Mesenchymal stem cell (in vitro differentiated cells and primary cell): ENCODE measurements around the gene CACNA1C.
A peak's percentile ranks its signal among the peaks of the same experiment; 100 is the strongest.

ENCODE experiments used
- DNase-seq: peaks from one replicate; pipeline ENCODE4 v3.0.0-alpha.2; 2013
- H2AFZ ChIP-seq: one replicate; pipeline ENCODE4 v1.6.1; 2013; ENCODE audit warnings: low read depth, mild to moderate bottlenecking, control low read depth, inconsistent platforms, low read length, moderate library complexity
- H2AK5ac ChIP-seq: 2 replicates; pipeline ENCODE4 v1.6.1; 2013; ENCODE audit warnings: low read length, moderate library complexity, mild to moderate bottlenecking, inconsistent platforms; ENCODE audit not compliant: severe bottlenecking
- H2BK120ac ChIP-seq: one replicate; pipeline ENCODE4 v1.6.1; 2013; ENCODE audit warnings: low read depth, mild to moderate bottlenecking, inconsistent platforms, low read length, moderate library complexity
- H2BK12ac ChIP-seq, 2 experiments: one replicate each; pipeline ENCODE4 v1.6.1; 2013; ENCODE audit warnings: inconsistent platforms in 2 of 2, low read length in 2 of 2, mild to moderate bottlenecking in 2 of 2, moderate library complexity in 2 of 2, control low read depth in 1 of 2
- H2BK15ac ChIP-seq: one replicate; pipeline ENCODE4 v1.6.1; 2013; ENCODE audit warnings: mild to moderate bottlenecking, low read depth, inconsistent platforms; ENCODE audit not compliant: poor library complexity, severe bottlenecking
- H2BK5ac ChIP-seq: 2 replicates; pipeline ENCODE4 v1.6.1; 2013; ENCODE audit warnings: low read depth, mild to moderate bottlenecking, low read length, control low read depth, inconsistent platforms; ENCODE audit not compliant: poor library complexity, severe bottlenecking
- H3K14ac ChIP-seq, 2 experiments: one replicate each; pipeline ENCODE4 v1.6.1; 2013; ENCODE audit warnings: inconsistent platforms in 2 of 2, low read length in 2 of 2, control low read depth in 1 of 2, mild to moderate bottlenecking in 1 of 2, moderate library complexity in 1 of 2
- H3K18ac ChIP-seq, 2 experiments: one replicate each; pipeline ENCODE4 v1.6.1; 2013; ENCODE audit warnings: inconsistent platforms in 2 of 2, low read length in 2 of 2, control low read depth in 1 of 2, low read depth in 1 of 2, mild to moderate bottlenecking in 1 of 2
- H3K23ac ChIP-seq, 2 experiments: one replicate each; pipeline ENCODE4 v1.6.1; 2013; ENCODE audit warnings: inconsistent platforms in 2 of 2, low read length in 2 of 2, mild to moderate bottlenecking in 2 of 2, moderate library complexity in 2 of 2, control low read depth in 1 of 2
- H3K27ac ChIP-seq: 2 replicates; pipeline ENCODE4 v1.5.1; 2013; ENCODE audit warnings: mild to moderate bottlenecking, moderate library complexity, low read length, control low read depth, inconsistent platforms; ENCODE audit not compliant: poor library complexity, severe bottlenecking
- H3K27me3 ChIP-seq, 2 experiments: 2 replicates each; pipeline versions ENCODE4 v1.6.1 to v1.7.0; 2013; ENCODE audit warnings: low read length in 2 of 2, mild to moderate bottlenecking in 2 of 2, moderate library complexity in 2 of 2, control low read depth in 1 of 2, inconsistent platforms in 1 of 2; ENCODE audit not compliant: control insufficient read depth in 1 of 2, insufficient read depth in 1 of 2
- H3K36me3 ChIP-seq, 2 experiments: 2 replicates each; pipeline versions ENCODE4 v1.6.1 to v1.7.0; 2013; ENCODE audit warnings: low read length in 2 of 2, control low read depth in 1 of 2, inconsistent platforms in 1 of 2, low read depth in 1 of 2, mild to moderate bottlenecking in 1 of 2; ENCODE audit not compliant: insufficient read depth in 2 of 2, control insufficient read depth in 1 of 2
- H3K4ac ChIP-seq, 2 experiments: one replicate each; pipeline ENCODE4 v1.6.1; 2013; ENCODE audit warnings: inconsistent platforms in 2 of 2, low read length in 2 of 2, mild to moderate bottlenecking in 2 of 2, moderate library complexity in 2 of 2, control low read depth in 1 of 2, low read depth in 1 of 2
- H3K4me1 ChIP-seq: 2 replicates; pipeline ENCODE4 v1.6.1; 2013; ENCODE audit warnings: low read depth, low read length, control low read depth; ENCODE audit not compliant: control insufficient read depth, insufficient read depth
- H3K4me2 ChIP-seq: 2 replicates; pipeline ENCODE4 v1.6.1; 2013; ENCODE audit warnings: low read length, mild to moderate bottlenecking, inconsistent platforms; ENCODE audit not compliant: poor library complexity, severe bottlenecking
- H3K4me3 ChIP-seq, 2 experiments: 2 replicates each; pipeline versions ENCODE4 v1.5.1 to v1.7.0; 2013; ENCODE audit warnings: low read length in 2 of 2, mild to moderate bottlenecking in 2 of 2, control low read depth in 1 of 2, low read depth in 1 of 2; ENCODE audit not compliant: insufficient read depth in 1 of 2
- H3K79me1 ChIP-seq: replicated peaks from 2 replicates; pipeline ENCODE4 v1.6.1; 2013; ENCODE audit warnings: mild to moderate bottlenecking, control low read depth, low read length, inconsistent platforms; ENCODE audit not compliant: poor library complexity, severe bottlenecking
- H3K9ac ChIP-seq: 2 replicates; pipeline ENCODE4 v1.7.0; 2013; ENCODE audit warnings: mild to moderate bottlenecking, low read length, moderate library complexity
- H3K9me3 ChIP-seq: 2 replicates; pipeline ENCODE4 v1.7.0; 2013; ENCODE audit warnings: mild to moderate bottlenecking, low read length; ENCODE audit not compliant: control insufficient read depth
- H4K8ac ChIP-seq: one replicate; pipeline ENCODE4 v1.6.1; 2013; ENCODE audit warnings: inconsistent platforms, mild to moderate bottlenecking, low read length, moderate library complexity
- H4K91ac ChIP-seq: one replicate; pipeline ENCODE4 v1.6.1; 2013; ENCODE audit warnings: mild to moderate bottlenecking, low read length, inconsistent platforms
- WGBS: methylation state at CpG from one replicate; pipeline ENCODE4 v1.1.7; 2013; ENCODE audit warnings: mixed read lengths; 5-methylcytosine and 5-hydroxymethylcytosine counted together

Gene CACNA1C

GRCh38 chr12:2418579-2418978 lies 365.8 kb downstream of the CACNA1C start:
- H3K9ac ChIP-seq, result no peak overlapping the region
- H3K14ac ChIP-seq, result no peak overlapping the region
- H4K91ac ChIP-seq, result no peak overlapping the region
- H2BK15ac ChIP-seq, result no peak overlapping the region
- no peak overlapping the region for H2BK12ac ChIP-seq
- no peak overlapping the region for H2AFZ ChIP-seq
- no peaks in the 10 kb centered on the region for H3K9me3 ChIP-seq
- no peak overlapping the region for H2BK5ac ChIP-seq
- no peak overlapping the region for H3K4me2 ChIP-seq
- no peak overlapping the region for H2AK5ac ChIP-seq
- no peak overlapping the region for H3K27ac ChIP-seq
- WGBS, result 93% methylated on average over 2 of the region's 2 CpGs
- H3K79me1 ChIP-seq, result no peaks in the 10 kb centered on the region
- peaks cover 0 to 4% of the 10 kb centered on the region in 2 experiments for H3K36me3 ChIP-seq
- no peak overlapping the region for H3K23ac ChIP-seq
- H3K4ac ChIP-seq, result no peak overlapping the region
- H3K4me3 ChIP-seq, result no peak overlapping the region
- peaks cover 2% of the 10 kb centered on the region for H3K4me1 ChIP-seq
- H3K27me3 ChIP-seq, result peaks cover 0 to 16% of the 10 kb centered on the region in 2 experiments
- no peak for DNase-seq
- no peak overlapping the region for H2BK120ac ChIP-seq
- H3K18ac ChIP-seq, result no peak overlapping the region
- no peak overlapping the region for H4K8ac ChIP-seq

GRCh38 chr12:2422591-2422990 lies 369.8 kb downstream of the CACNA1C start:
- Histone ChIP-seq H3K36me3 (no peaks in the 10 kb centered on the region), H3K9me3 (peaks cover 5% of the 10 kb centered on the region), H3K14ac (no peak overlapping the region), H4K8ac (no peak overlapping the region), H3K23ac (no peak overlapping the region), H3K4me1 (no peaks in the 10 kb centered on the region), H2BK120ac (no peak overlapping the region), H3K4me2 (no peak overlapping the region), H2BK5ac (no peak overlapping the region), H2BK12ac (no peak overlapping the region), H3K18ac (no peak overlapping the region), H2BK15ac (no peak overlapping the region), H3K27ac (no peak overlapping the region), H2AFZ (no peak overlapping the region), H4K91ac (peak overlapping the region; percentile 12), H3K9ac (no peak overlapping the region), H3K4ac (no peak overlapping the region), H3K27me3 (peaks cover 0 to 4% of the 10 kb centered on the region in 2 experiments), H2AK5ac (no peak overlapping the region), H3K4me3 (no peak overlapping the region), H3K79me1 (no peaks in the 10 kb centered on the region)
- 65% methylated on average over 8 of the region's 8 CpGs for WGBS
- DNase-seq, result no peak

GRCh38 chr12:2429032-2429431 lies 376.2 kb downstream of the CACNA1C start:
- H3K79me1 ChIP-seq, result no peaks in the 10 kb centered on the region
- H2AFZ ChIP-seq, result no peak overlapping the region
- no peak overlapping the region for H3K4ac ChIP-seq
- no peak overlapping the region for H3K4me2 ChIP-seq
- no peak overlapping the region for H3K4me3 ChIP-seq
- H3K18ac ChIP-seq, result no peak overlapping the region
- no peak overlapping the region for H2BK120ac ChIP-seq
- WGBS, result 77% methylated on average over 4 of the region's 4 CpGs
- no peak overlapping the region for H4K8ac ChIP-seq
- no peak overlapping the region for H3K27ac ChIP-seq
- H3K9me3 ChIP-seq, result peaks cover 5% of the 10 kb centered on the region
- no peak overlapping the region for H2BK12ac ChIP-seq
- no peak overlapping the region for H2AK5ac ChIP-seq
- no peak overlapping the region for H3K14ac ChIP-seq
- no peaks in the 10 kb centered on the region for H3K4me1 ChIP-seq
- H2BK5ac ChIP-seq, result no peak overlapping the region
- no peak for DNase-seq
- H2BK15ac ChIP-seq, result no peak overlapping the region
- H3K27me3 ChIP-seq, result no peaks in the 10 kb centered on the region
- H4K91ac ChIP-seq, result no peak overlapping the region
- H3K23ac ChIP-seq, result no peak overlapping the region
- H3K9ac ChIP-seq, result no peak overlapping the region
- H3K36me3 ChIP-seq, result no peaks in the 10 kb centered on the region

- Histone ChIP-seq H2BK12ac (no peak overlapping the region), H3K18ac (no peak overlapping the region)
- WGBS, result no CpG with 5 or more reads among the region's 1 CpG
Measured at GRCh38 chr12:2431810-2432209, 379.0 kb downstream of the CACNA1C start.

More at GRCh38 chr12:2431810-2432209, 379.0 kb downstream of the CACNA1C start:
- Histone ChIP-seq H2BK120ac (no peak overlapping the region), H2AK5ac (no peak overlapping the region), H3K4ac (no peak overlapping the region), H3K27me3 (no peaks in the 10 kb centered on the region), H3K4me2 (no peak overlapping the region), H3K14ac (no peak overlapping the region), H3K9ac (peak overlapping the region; percentile 3), H3K27ac (no peak overlapping the region), H2AFZ (no peak overlapping the region), H3K4me1 (no peaks in the 10 kb centered on the region), H3K36me3 (no peaks in the 10 kb centered on the region), H4K91ac (no peak overlapping the region), H3K4me3 (no peak overlapping the region), H2BK5ac (no peak overlapping the region), H3K23ac (no peak overlapping the region), H2BK15ac (no peak overlapping the region), H3K79me1 (no peaks in the 10 kb centered on the region), H3K9me3 (no peaks in the 10 kb centered on the region), H4K8ac (no peak overlapping the region)
- no peak for DNase-seq
